CD8-positive, alpha-beta memory T cell (primary cell): ENCODE data around the gene MLX. TPM values are rescaled to one million over a fixed set of nuclear protein-coding genes. Genes with fewer than 3 reads are reported as not detected.
A peak's percentile ranks its signal among the peaks of the same experiment; 100 is the strongest.
"Not testable (repeated sequence)": the region's sequence is repeated elsewhere in the genome, so short reads cannot be mapped to it uniquely, and the experiment has no call there.

Experiments used
- CTCF ChIA-PET: fragments of 350-600 bp; sonication (Branson Sonifier 250); formaldehyde crosslinking; loops from one replicate; lab custom pipeline; 2021; ENCODE audit warnings: antibody characterized with exemption; lab: Charles Lee
- POLR2A ChIA-PET: fragments of 350-600 bp; sonication (Branson Sonifier 250); formaldehyde crosslinking; loops from one replicate; lab custom pipeline; 2021; ENCODE audit warnings: antibody characterized with exemption; lab: Charles Lee
- DNase-seq, 5 donors: peaks; one replicate each; pipeline versions ENCODE4 v3.0.0 to v3.0.0-alpha.2; 2020 to 2022; ENCODE audit warnings: mixed read lengths in 1 of 5
- H3K27ac ChIP-seq: one replicate; pipeline ENCODE4 v1.7.0; 2013; ENCODE audit warnings: low read depth, mild to moderate bottlenecking, low read length, moderate library complexity
- H3K27me3 ChIP-seq: 2 replicates; pipeline ENCODE4 v1.7.0; 2013; ENCODE audit warnings: low read length, mild to moderate bottlenecking; ENCODE audit not compliant: insufficient read depth, poor library complexity, severe bottlenecking
- H3K36me3 ChIP-seq: 2 replicates; pipeline ENCODE4 v1.7.0; 2013; ENCODE audit warnings: mild to moderate bottlenecking, low read length, moderate library complexity; ENCODE audit not compliant: insufficient read depth
- H3K4me1 ChIP-seq: 2 replicates; pipeline ENCODE4 v1.7.0; 2013; ENCODE audit warnings: mild to moderate bottlenecking, low read length, moderate library complexity; ENCODE audit not compliant: insufficient read depth
- H3K4me3 ChIP-seq: 2 replicates; pipeline ENCODE4 v1.7.0; 2013; ENCODE audit warnings: mild to moderate bottlenecking, low read length
- H3K9me3 ChIP-seq: 2 replicates; pipeline ENCODE4 v1.7.0; 2013; ENCODE audit warnings: mild to moderate bottlenecking, low read length
- H3K27ac Mint-ChIP-seq, 8 donors: one replicate each; pipeline ENCODE4 v1.8.0; 2020 to 2021; ENCODE audit warnings: mixed read lengths in 8 of 8, mild to moderate bottlenecking in 6 of 8, inconsistent platforms in 3 of 8, moderate library complexity in 3 of 8
- H3K27me3 Mint-ChIP-seq, 2 donors: one replicate each; pipeline ENCODE4 v1.8.0; 2020 to 2021; ENCODE audit warnings: mixed read lengths in 2 of 2, mild to moderate bottlenecking in 1 of 2, moderate library complexity in 1 of 2
- H3K36me3 Mint-ChIP-seq, 3 donors: one replicate each; pipeline ENCODE4 v1.8.0; 2020 to 2021; ENCODE audit warnings: mixed read lengths in 3 of 3, inconsistent platforms in 1 of 3, mild to moderate bottlenecking in 1 of 3
- H3K4me1 Mint-ChIP-seq, 3 donors: one replicate each; pipeline ENCODE4 v1.8.0; 2020 to 2021; ENCODE audit warnings: mixed read lengths in 3 of 3, inconsistent platforms in 1 of 3, mild to moderate bottlenecking in 1 of 3
- H3K4me3 Mint-ChIP-seq, 7 donors: one replicate each; pipeline ENCODE4 v1.8.0; 2020 to 2021; ENCODE audit warnings: mixed read lengths in 7 of 7, mild to moderate bottlenecking in 6 of 7, moderate library complexity in 4 of 7, inconsistent platforms in 2 of 7
- H3K9me3 Mint-ChIP-seq, 5 donors: one replicate each; pipeline ENCODE4 v1.8.0; 2020 to 2022; ENCODE audit warnings: mixed read lengths in 5 of 5, mild to moderate bottlenecking in 3 of 5, moderate library complexity in 2 of 5, inconsistent platforms in 1 of 5
- polyA plus RNA-seq: library from polyadenylated mRNA; unstranded; fragments of 300-500 nt; fragmentation: Illumina TruSeq; gene quantifications from one replicate; pipeline ENCODE4 v1.2.3, GENCODE V29; 2021
- total RNA-seq, 2 experiments: library from RNA; stranded (reverse); gene quantifications; one replicate each; pipeline ENCODE4 v1.2.3, GENCODE V29; 2021

MLX gene
- total and polyA plus RNA-seq, 3 experiments from 2014 or later, result 52.1 to 62.3 (median 61.8) TPM

DNA sequence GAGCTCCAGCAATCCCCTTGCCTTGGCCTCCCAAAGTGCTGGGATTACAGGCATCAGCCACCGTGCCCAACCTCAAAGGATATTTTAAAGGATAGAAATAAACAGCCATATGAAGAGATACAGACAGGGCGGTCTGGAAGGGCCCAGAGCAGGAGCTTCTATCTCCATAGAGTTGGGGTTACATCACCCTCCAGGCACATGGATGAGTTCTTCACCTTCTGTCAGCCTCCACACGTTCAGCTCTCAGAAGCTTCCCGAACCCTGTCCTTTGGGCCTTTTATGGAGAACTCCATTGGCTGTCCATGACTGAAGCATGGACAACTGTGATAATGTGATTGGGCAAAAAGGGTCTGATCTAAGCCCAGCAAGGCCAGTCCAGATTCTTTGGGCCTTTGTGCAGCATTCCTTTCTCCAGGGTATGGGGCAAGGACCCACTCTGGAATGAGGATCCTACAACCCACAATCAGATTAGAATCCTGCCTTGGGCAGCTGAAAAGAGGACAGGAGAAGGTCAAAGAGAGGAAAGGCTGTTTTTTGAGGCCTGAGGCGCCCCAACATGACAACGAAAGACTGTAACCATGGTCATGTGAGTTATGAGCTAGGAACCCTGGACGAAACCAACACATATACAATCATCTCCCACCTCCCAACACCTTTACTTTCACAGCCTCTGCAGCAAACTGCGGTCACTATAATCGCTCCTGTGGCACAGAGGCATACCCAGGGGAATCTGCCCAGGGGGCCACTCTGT, 21.0 kb upstream of the MLX start:
- H3K9me3 ChIP-seq, H3K27me3 Mint-ChIP-seq, H3K4me3 ChIP-seq, H3K27ac ChIP-seq, H3K36me3 ChIP-seq, H3K36me3 Mint-ChIP-seq, CTCF ChIA-PET, H3K9me3 Mint-ChIP-seq, H3K27me3 ChIP-seq, H3K4me3 Mint-ChIP-seq, DNase-seq: not testable (repeated sequence)
- POLR2A ChIA-PET, result interaction anchor here (1.0 to 1.4 kb wide), 2 partner anchors 10 to 16 kb away, joined by 3 read pairs; partner anchors contain the start of gene NAGLU
- Mint-ChIP-seq H3K27ac (peak overlapping the region in 2 of 8 donors; percentile 15 to 74), H3K4me1 (peaks cover 14 to 20% (median 19%) of the 10 kb centered on the region in 3 donors)
- peaks cover 15% of the 10 kb centered on the region for H3K4me1 ChIP-seq

DNA sequence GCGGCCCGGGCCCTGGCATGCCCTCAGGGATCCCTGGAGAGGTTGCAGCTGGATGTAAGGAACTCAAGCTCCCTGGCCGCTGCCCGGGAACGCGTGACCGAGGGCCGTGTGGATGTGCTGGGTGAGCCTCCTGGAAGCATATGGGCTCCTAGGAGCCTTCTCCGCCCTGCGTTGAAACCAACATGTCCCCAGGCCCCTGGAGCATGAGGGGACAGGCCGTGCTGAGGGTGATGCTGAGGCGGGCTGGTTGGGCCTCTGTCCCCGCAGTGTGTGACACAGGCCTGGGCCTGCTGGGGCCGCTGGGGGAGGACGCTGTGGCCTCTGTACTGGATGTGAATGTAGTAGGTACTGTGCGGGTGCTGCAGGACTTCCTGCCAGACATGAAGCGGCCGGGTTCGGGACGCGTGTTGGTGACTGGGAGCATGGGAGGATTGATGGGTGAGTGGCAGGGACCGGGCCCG, 19.9 kb upstream of the MLX start:
- no peaks in the 10 kb centered on the region for H3K9me3 Mint-ChIP-seq
- DNase-seq, result no peak
- CTCF ChIA-PET, result interaction anchor here (3.1 kb wide), 1 partner anchor 32 kb away, joined by 10 read pairs; no protein-coding TSS in a partner anchor
- Histone ChIP-seq H3K27ac (no peak overlapping the region), H3K36me3 (no peaks in the 10 kb centered on the region), H3K4me3 (no peak overlapping the region), H3K27me3 (no peaks in the 10 kb centered on the region), H3K9me3 (no peaks in the 10 kb centered on the region), H3K4me1 (peaks cover 5% of the 10 kb centered on the region)
- peak overlapping the region in 1 of 7 donors; percentile 50 for H3K4me3 Mint-ChIP-seq
- POLR2A ChIA-PET, result interaction anchor here (1.0 to 1.4 kb wide), 2 partner anchors 11 to 17 kb away, joined by 3 read pairs; partner anchors contain the start of gene NAGLU
- H3K27me3 Mint-ChIP-seq, result no peaks in the 10 kb centered on the region
- H3K27ac Mint-ChIP-seq, result no peak overlapping the region
- peaks cover 10 to 16% (median 14%) of the 10 kb centered on the region in 3 donors for H3K4me1 Mint-ChIP-seq
- H3K36me3 Mint-ChIP-seq, result peaks cover 0 to 5% (median 0%) of the 10 kb centered on the region in 3 donors

DNA sequence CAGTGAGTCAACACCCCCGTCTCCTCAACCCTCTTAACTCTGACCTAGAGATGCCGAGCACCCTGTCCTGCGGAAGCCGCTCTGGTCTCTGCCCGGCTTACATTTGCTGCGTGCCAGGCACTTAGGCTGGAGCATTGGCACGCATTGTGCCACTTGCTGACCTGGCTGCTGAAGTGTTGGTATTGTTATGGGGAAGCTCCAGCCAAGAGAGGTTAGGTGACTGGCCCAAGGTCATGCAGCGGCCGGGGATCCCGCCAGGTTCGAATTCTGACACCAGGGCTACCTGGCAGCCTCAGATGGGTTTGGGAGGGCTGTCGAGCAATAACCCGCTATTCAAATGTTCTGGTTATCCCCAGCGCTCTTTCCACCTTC, 19.2 kb upstream of the MLX start:
- H3K9me3 Mint-ChIP-seq, result no peaks in the 10 kb centered on the region
- ChIA-PET POLR2A (interaction anchor here (0.7 to 1.6 kb wide), 5 partner anchors 11 to 62 kb away, joined by 3 to 4 read pairs (median 3); partner anchors contain the start of genes NAGLU, PSMC3IP, RETREG3 and TUBG1), CTCF (interaction anchor here (1.2 to 3.1 kb wide), 4 partner anchors 12 to 276 kb away, joined by 4 to 10 read pairs (median 6); partner anchors contain the start of genes BECN1 and NAGLU)
- peaks cover 0 to 5% (median 0%) of the 10 kb centered on the region in 3 donors for H3K36me3 Mint-ChIP-seq
- no peaks in the 10 kb centered on the region for H3K27me3 Mint-ChIP-seq
- no peak overlapping the region for H3K27ac ChIP-seq
- H3K36me3 ChIP-seq, result no peaks in the 10 kb centered on the region
- H3K27me3 ChIP-seq, result no peaks in the 10 kb centered on the region
- peak overlapping the region in 1 of 7 donors; percentile 15 for H3K4me3 Mint-ChIP-seq
- no peak overlapping the region for H3K27ac Mint-ChIP-seq
- H3K4me1 Mint-ChIP-seq, result peaks cover 10 to 22% (median 14%) of the 10 kb centered on the region in 3 donors
- H3K9me3 ChIP-seq, result no peaks in the 10 kb centered on the region
- no peak for DNase-seq
- no peak overlapping the region for H3K4me3 ChIP-seq
- H3K4me1 ChIP-seq, result peaks cover 5% of the 10 kb centered on the region

DNA sequence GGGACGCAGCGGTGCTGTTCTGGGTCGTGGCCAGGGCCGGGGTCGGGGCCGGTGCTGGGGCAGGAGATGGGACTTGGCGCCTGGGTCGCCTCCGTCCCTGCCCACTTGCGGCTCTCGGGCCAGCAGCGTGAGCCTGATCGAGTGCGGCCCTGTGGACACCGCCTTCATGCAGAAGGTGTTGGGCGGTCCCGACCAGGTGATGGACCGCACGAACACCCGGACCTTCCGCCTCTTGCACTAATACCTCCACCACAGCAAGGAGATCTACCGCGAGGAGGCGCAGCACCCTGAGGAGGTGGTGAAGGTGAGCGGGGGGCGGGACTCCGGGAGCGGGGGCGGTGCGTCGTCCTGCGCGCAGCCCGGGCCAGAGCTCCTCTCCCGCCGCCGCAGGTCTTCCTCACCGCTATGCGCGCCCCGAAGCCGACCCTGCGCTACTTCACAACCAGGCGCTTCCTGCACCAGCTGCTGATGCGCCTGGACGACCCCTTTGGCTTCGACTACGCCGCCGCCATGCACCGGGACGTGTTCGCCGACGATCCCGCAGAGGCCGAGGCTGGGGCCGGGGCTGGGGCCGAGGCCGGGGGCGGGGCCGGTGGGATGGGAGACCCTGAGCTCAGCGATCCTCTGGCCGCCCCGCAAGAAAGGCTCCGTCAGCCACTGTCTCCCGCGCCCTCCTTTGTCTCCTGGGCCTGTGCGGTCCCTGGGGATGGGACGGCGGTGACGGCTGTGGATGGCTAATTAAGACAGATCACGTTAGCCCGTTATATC, 18.6 kb upstream of the MLX start:
- peak; percentile 57 to 83 (median 69) for DNase-seq
- H3K4me1 Mint-ChIP-seq, result peaks cover 10 to 25% (median 14%) of the 10 kb centered on the region in 3 donors
- H3K4me3 ChIP-seq, result no peak overlapping the region
- H3K27ac ChIP-seq, result no peak overlapping the region
- H3K9me3 Mint-ChIP-seq, result no peaks in the 10 kb centered on the region
- H3K27ac Mint-ChIP-seq, result no peak overlapping the region
- no peaks in the 10 kb centered on the region for H3K9me3 ChIP-seq
- no peaks in the 10 kb centered on the region for H3K27me3 Mint-ChIP-seq
- ChIA-PET CTCF (interaction anchor here (0.7 to 3.1 kb wide), 13 partner anchors 12 to 276 kb away, joined by 3 to 10 read pairs (median 4); partner anchors contain the start of genes BECN1, NAGLU, RETREG3 and TUBG1), POLR2A (interaction anchor here (0.6 to 1.6 kb wide), 7 partner anchors 11 to 497 kb away, joined by 3 to 4 read pairs (median 3); partner anchors contain the start of genes NAGLU, PSMC3IP, RETREG3 and TUBG1)
- H3K36me3 Mint-ChIP-seq, result peaks cover 0 to 5% (median 0%) of the 10 kb centered on the region in 3 donors
- H3K4me1 ChIP-seq, result peaks cover 5% of the 10 kb centered on the region
- H3K27me3 ChIP-seq, result no peaks in the 10 kb centered on the region
- peak overlapping the region in 4 of 7 donors; percentile 22 to 59 (median 43) for H3K4me3 Mint-ChIP-seq
- no peaks in the 10 kb centered on the region for H3K36me3 ChIP-seq

DNA sequence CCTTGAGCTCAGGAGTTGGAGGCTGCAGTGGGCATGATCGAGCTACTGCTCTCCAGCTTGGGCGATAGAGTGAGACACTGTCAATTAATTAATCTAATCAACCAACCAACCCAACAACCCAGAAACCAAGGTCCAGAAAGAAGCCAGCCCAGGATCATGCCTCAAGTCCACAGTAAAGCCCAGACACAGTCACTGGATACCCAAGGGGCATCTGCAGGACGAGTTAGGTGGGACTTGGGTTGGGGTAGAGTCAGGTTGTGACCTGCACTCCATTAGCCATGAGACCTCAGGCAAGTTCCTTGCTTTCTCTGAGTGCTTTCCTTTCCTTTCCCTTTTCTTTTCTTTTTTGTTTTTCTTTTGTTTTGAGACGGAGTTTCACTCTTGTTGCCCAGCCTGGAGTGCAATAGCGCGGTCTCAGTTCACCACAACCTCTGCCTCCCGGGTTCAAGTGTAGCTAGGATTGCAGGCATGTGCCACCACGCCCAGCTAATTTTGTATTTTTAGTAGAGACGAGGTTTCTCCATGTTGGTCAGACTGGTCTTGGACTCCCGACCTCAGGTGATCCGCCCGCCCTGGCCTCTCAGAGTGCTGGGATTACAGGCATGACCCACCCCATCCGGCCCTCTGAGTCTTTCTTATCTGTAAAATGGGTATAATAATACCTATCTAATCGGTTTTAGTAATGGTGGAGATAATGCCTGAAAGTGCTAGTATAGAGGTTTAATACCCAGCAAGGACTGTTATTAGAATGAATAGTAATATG, 17.7 kb upstream of the MLX start:
- Mint-ChIP-seq H3K27me3 (no peaks in the 10 kb centered on the region), H3K9me3 (no peaks in the 10 kb centered on the region), H3K4me1 (peaks cover 10 to 35% (median 14%) of the 10 kb centered on the region in 3 donors), H3K27ac (no peak overlapping the region), H3K4me3 (peak overlapping the region in 4 of 7 donors; percentile 13 to 62 (median 42)), H3K36me3 (peaks cover 0 to 3% (median 0%) of the 10 kb centered on the region in 3 donors)
- Histone ChIP-seq H3K4me1 (peaks cover 5% of the 10 kb centered on the region), H3K4me3 (no peak overlapping the region), H3K27ac (no peak overlapping the region), H3K27me3 (no peaks in the 10 kb centered on the region), H3K36me3 (no peaks in the 10 kb centered on the region), H3K9me3 (no peaks in the 10 kb centered on the region)
- ChIA-PET POLR2A (interaction anchor here (1.1 to 1.6 kb wide), 2 partner anchors 12 to 19 kb away, joined by 3 read pairs; no protein-coding TSS in a partner anchor), CTCF (interaction anchor here (0.7 to 3.1 kb wide), 13 partner anchors 13 to 275 kb away, joined by 3 to 10 read pairs (median 4); partner anchors contain the start of genes BECN1, NAGLU, RETREG3 and TUBG1)
- no peak for DNase-seq

DNA sequence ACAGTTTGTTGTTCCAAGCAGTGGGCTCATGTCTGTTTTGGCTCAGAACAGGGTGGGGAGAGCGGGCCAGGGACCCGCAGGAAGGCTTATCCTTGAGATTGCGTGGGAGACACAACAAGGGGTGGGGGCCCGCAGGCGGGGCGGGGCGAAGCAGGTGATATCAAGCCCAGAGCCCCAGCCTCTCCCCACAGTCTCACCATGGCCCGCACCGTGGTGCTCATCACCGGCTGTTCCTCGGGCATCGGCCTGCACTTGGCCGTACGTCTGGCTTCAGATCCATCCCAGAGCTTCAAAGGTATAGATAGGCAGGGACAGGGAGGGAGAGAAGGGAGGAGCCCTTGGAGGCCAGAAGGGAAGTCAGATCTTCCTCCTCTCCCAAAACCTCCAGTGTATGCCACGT, 14.2 kb upstream of the MLX start, which contains the start of gene HSD17B1:
Gene HSD17B1, plus strand, starts transcription at position 188 of the 400 bp plus-strand sequence. Its CDS starts 11 bp downstream, at position 199.
- H3K4me1 ChIP-seq, result peaks cover 17% of the 10 kb centered on the region
- H3K36me3 Mint-ChIP-seq, H3K9me3 Mint-ChIP-seq, DNase-seq, H3K4me3 ChIP-seq, POLR2A ChIA-PET, H3K9me3 ChIP-seq, H3K27me3 ChIP-seq, H3K36me3 ChIP-seq, H3K27me3 Mint-ChIP-seq, CTCF ChIA-PET: not testable (repeated sequence)
- Mint-ChIP-seq H3K27ac (peak within 1 kb of the TSS; percentile 35 to 94 (median 88)), H3K4me1 (peaks cover 17 to 50% (median 30%) of the 10 kb centered on the region in 3 donors), H3K4me3 (peak within 1 kb of the TSS; percentile 87 to 96 (median 89))
- peak within 1 kb of the TSS; percentile 79 for H3K27ac ChIP-seq
